A673 (cell line): Measurements from ENCODE around the gene SCAANT1.

Experiments
- CTCF ChIP-seq: fragments of 300-800, 200-600 bp; sonication (generic); conservative IDR thresholded peaks from 2 replicates; pipeline ENCODE4 v1.5.1; 2017; ENCODE audit warnings: low read depth, mild to moderate bottlenecking, antibody characterized with exemption, low read length, moderate library complexity, mixed read lengths
- EZH2 ChIP-seq: fragments of 200-600 bp; sonication (generic); IDR thresholded peaks from 2 replicates; pipeline ENCODE4 v1.6.1; 2017; ENCODE audit warnings: borderline replicate concordance, low read depth, mild to moderate bottlenecking, mixed read lengths, antibody characterized with exemption, low read length; ENCODE audit not compliant: poor library complexity, severe bottlenecking

GRCh38 chr3:63874769-63875168 lies 37.4 kb downstream of the SCAANT1 start:
- TF ChIP-seq CTCF, result no peak
- no peak for TF ChIP-seq EZH2
